HEK293 (cell line): Measurements from ENCODE around the gene ESR2.

Source experiments
- CTCF ChIA-PET: fragments of 350-600 bp; formaldehyde crosslinking; extraction: SDS; loops from one replicate; lab custom pipeline; 2021; ENCODE audit warnings: antibody characterized with exemption; lab: Yijun Ruan, JAX
- POLR2A ChIA-PET: fragments of 300-600 bp; formaldehyde crosslinking; extraction: SDS; loops from one replicate; lab custom pipeline; 2020; ENCODE audit warnings: antibody characterized with exemption, inconsistent platforms; lab: Yijun Ruan, JAX
- H3K27ac ChIP-seq: fragments of 200-500 bp; sonication (Bioruptor generic); 2 replicates; pipeline ENCODE4 v1.5.1; 2014; ENCODE audit warnings: low read depth, low read length, control low read depth, inconsistent platforms; ENCODE audit errors: extremely low read depth
- H3K36me3 ChIP-seq, 2 experiments: fragments of 200-500 bp in 1 of 2; sonication (Bioruptor generic) in 1 of 2; 1 replicate in 1 of 2; 2 replicates in 1 of 2; pipeline ENCODE4 v1.5.1; 2014 to 2017; ENCODE audit warnings: inconsistent platforms in 2 of 2, low read length in 2 of 2; ENCODE audit not compliant: control insufficient read depth in 2 of 2, insufficient read depth in 1 of 2
- H3K4me1 ChIP-seq: fragments of 200-500 bp; sonication (Bioruptor generic); 2 replicates; pipeline ENCODE4 v1.5.1; 2014; ENCODE audit warnings: mild to moderate bottlenecking, low read length, inconsistent platforms; ENCODE audit not compliant: control insufficient read depth, insufficient read depth
- H3K4me3 ChIP-seq: 2 replicates; pipeline ENCODE4 v1.5.1; 2011; ENCODE audit warnings: low read depth, mild to moderate bottlenecking, control low read depth, low read length, moderate library complexity
- H3K9me3 ChIP-seq: fragments of 200-500 bp; sonication (Bioruptor generic); 2 replicates; pipeline ENCODE4 v1.5.1; 2014; ENCODE audit warnings: low read depth, low read length, inconsistent platforms; ENCODE audit not compliant: control insufficient read depth, insufficient read depth
- BCL11A ChIP-seq: fragments of 450-650 bp; formaldehyde crosslinking; IDR thresholded peaks from 2 replicates; pipeline ENCODE4 v1.5.1; 2016; ENCODE audit warnings: low read depth, missing biosample characterization, missing genetic modification characterization
- HOXD13 ChIP-seq: sonication (generic); formaldehyde crosslinking; IDR thresholded peaks from 2 replicates; pipeline ENCODE4 v1.8.0; 2022; ENCODE audit warnings: missing genetic modification reagents, borderline replicate concordance
- KLF1 ChIP-seq: fragments of 450-650 bp; formaldehyde crosslinking; IDR thresholded peaks from 2 replicates; pipeline ENCODE4 v1.5.1; 2016; ENCODE audit warnings: missing biosample characterization, missing genetic modification characterization
- PBX3 ChIP-seq: sonication (generic); formaldehyde crosslinking; IDR thresholded peaks from 2 replicates; pipeline ENCODE4 v1.8.1; 2022; ENCODE audit warnings: mild to moderate bottlenecking, moderate library complexity, missing genetic modification reagents
- PRDM4 ChIP-seq: fragments of 450-650 bp; formaldehyde crosslinking; IDR thresholded peaks from 2 replicates; pipeline ENCODE4 v1.5.1; 2017; ENCODE audit warnings: missing biosample characterization, missing genetic modification characterization
- REST ChIP-seq: fragments of 450-650 bp; formaldehyde crosslinking; IDR thresholded peaks from 2 replicates; pipeline ENCODE4 v1.5.1; 2016; ENCODE audit warnings: missing biosample characterization, missing genetic modification characterization
- SALL2 ChIP-seq: fragments of 450-650 bp; formaldehyde crosslinking; IDR thresholded peaks from 2 replicates; pipeline ENCODE4 v1.5.0; 2017; ENCODE audit warnings: missing biosample characterization, mild to moderate bottlenecking, missing genetic modification characterization, borderline replicate concordance
- TCF7L2 ChIP-seq: IDR thresholded peaks from 2 replicates; pipeline ENCODE4 v1.6.1; 2011; ENCODE audit warnings: low read depth, mild to moderate bottlenecking, inconsistent platforms, low read length, moderate library complexity, borderline replicate concordance
- ZBTB21 ChIP-seq: fragments of 450-650 bp; formaldehyde crosslinking; IDR thresholded peaks from 2 replicates; pipeline ENCODE4 v1.5.1; 2017; ENCODE audit warnings: missing biosample characterization, missing genetic modification characterization
- ZFP3 ChIP-seq: fragments of 450-650 bp; formaldehyde crosslinking; IDR thresholded peaks from 2 replicates; pipeline ENCODE4 v1.5.1; 2016; ENCODE audit warnings: low read depth, missing biosample characterization, missing genetic modification characterization
- ZIC2 ChIP-seq: fragments of 450-650 bp; formaldehyde crosslinking; IDR thresholded peaks from 2 replicates; pipeline ENCODE4 v1.5.1; 2016; ENCODE audit warnings: missing biosample characterization, missing genetic modification characterization
- ZNF18 ChIP-seq: fragments of 450-650 bp; formaldehyde crosslinking; IDR thresholded peaks from 2 replicates; pipeline ENCODE4 v1.5.1; 2016; ENCODE audit warnings: missing biosample characterization, missing genetic modification characterization
- ZNF239 ChIP-seq: fragments of 450-650 bp; formaldehyde crosslinking; IDR thresholded peaks from 2 replicates; pipeline ENCODE4 v1.5.1; 2016; ENCODE audit warnings: missing biosample characterization, missing genetic modification characterization
- ZNF302 ChIP-seq: fragments of 450-650 bp; formaldehyde crosslinking; IDR thresholded peaks from 2 replicates; pipeline ENCODE4 v1.5.1; 2016; ENCODE audit warnings: missing biosample characterization, missing genetic modification characterization, low read depth
- ZNF398 ChIP-seq: fragments of 450-650 bp; formaldehyde crosslinking; IDR thresholded peaks from 2 replicates; pipeline ENCODE4 v1.5.1; 2017; ENCODE audit warnings: missing biosample characterization, missing genetic modification characterization
- ZNF433 ChIP-seq: fragments of 450-650 bp; formaldehyde crosslinking; IDR thresholded peaks from 2 replicates; pipeline ENCODE4 v1.5.1; 2016; ENCODE audit warnings: missing biosample characterization, missing genetic modification characterization, low read depth
- ZNF48 ChIP-seq: fragments of 450-650 bp; formaldehyde crosslinking; IDR thresholded peaks from 2 replicates; pipeline ENCODE4 v1.5.1; 2016; ENCODE audit warnings: missing biosample characterization, missing genetic modification characterization
- ZNF513 ChIP-seq: fragments of 450-650 bp; IDR thresholded peaks from 2 replicates; pipeline ENCODE4 v1.5.1; 2018; ENCODE audit warnings: missing biosample characterization, missing genetic modification characterization
- ZNF529 ChIP-seq: fragments of 450-650 bp; formaldehyde crosslinking; IDR thresholded peaks from 2 replicates; pipeline ENCODE4 v1.5.1; 2017; ENCODE audit warnings: missing genetic modification characterization, missing biosample characterization; ENCODE audit not compliant: insufficient replicate concordance
- ZNF585B ChIP-seq: fragments of 450-650 bp; formaldehyde crosslinking; IDR thresholded peaks from 2 replicates; pipeline ENCODE4 v1.5.1; 2016; ENCODE audit warnings: missing biosample characterization, missing genetic modification characterization
- ZNF654 ChIP-seq: fragments of 450-650 bp; formaldehyde crosslinking; IDR thresholded peaks from 2 replicates; pipeline ENCODE4 v1.5.1; 2016; ENCODE audit warnings: low read depth, missing biosample characterization, missing genetic modification characterization
- ZNF677 ChIP-seq: fragments of 450-650 bp; IDR thresholded peaks from 2 replicates; pipeline ENCODE4 v1.5.0; 2018; ENCODE audit warnings: missing biosample characterization, mild to moderate bottlenecking, missing genetic modification characterization, moderate library complexity
- ZNF707 ChIP-seq: fragments of 450-650 bp; formaldehyde crosslinking; IDR thresholded peaks from 2 replicates; pipeline ENCODE4 v1.5.1; 2016; ENCODE audit warnings: missing biosample characterization, missing genetic modification characterization
- ZNF776 ChIP-seq: fragments of 450-650 bp; formaldehyde crosslinking; IDR thresholded peaks from 2 replicates; pipeline ENCODE4 v1.5.0; 2017; ENCODE audit warnings: missing biosample characterization, missing genetic modification characterization, borderline replicate concordance
- ZNF843 ChIP-seq: fragments of 450-650 bp; formaldehyde crosslinking; IDR thresholded peaks from 2 replicates; pipeline ENCODE4 v1.5.1; 2016; ENCODE audit warnings: missing biosample characterization, missing genetic modification characterization

ESR2 gene

GRCh38 chr14:64217834-64218233, 76.3 kb downstream of the ESR2 start:
- POLR2A ChIA-PET: no interaction called here
- Histone ChIP-seq H3K9me3 (no peaks in the 10 kb centered on the region), H3K4me1 (no peaks in the 10 kb centered on the region), H3K4me3 (no peak overlapping the region), H3K36me3 (peaks cover 0 to 79% of the 10 kb centered on the region in 2 experiments; a peak in 2 of 3 replicates), H3K27ac (no peak overlapping the region)
- CTCF ChIA-PET: no interaction called here
- TF ChIP-seq ZFP3 (tag by site-specific recombination): no peak
- TF ChIP-seq ZNF239 (tag by site-specific recombination): no peak
- no peak for TF ChIP-seq ZNF398
- no peak for TF ChIP-seq ZNF654 (tag by site-specific recombination)
- TF ChIP-seq ZNF707: no peak
- TF ChIP-seq ZNF585B: no peak
- no peak for TF ChIP-seq HOXD13
- no peak for TF ChIP-seq BCL11A (tag by site-specific recombination)
- TF ChIP-seq ZNF302 (tag by site-specific recombination): no peak
- TF ChIP-seq REST (tag by site-specific recombination): no peak
- TF ChIP-seq ZNF677 (tag by site-specific recombination): no peak
- TF ChIP-seq SALL2 (tag by site-specific recombination): no peak
- TF ChIP-seq ZIC2: no peak
- no peak for TF ChIP-seq ZNF48
- TF ChIP-seq ZNF776: no peak
- no peak for TF ChIP-seq ZBTB21 (tag by site-specific recombination)
- TF ChIP-seq ZNF843 (tag by site-specific recombination): no peak
- TF ChIP-seq TCF7L2: no peak

- Histone ChIP-seq H3K4me3 (no peak overlapping the region), H3K9me3 (no peaks in the 10 kb centered on the region), H3K27ac (no peak overlapping the region), H3K4me1 (no peaks in the 10 kb centered on the region), H3K36me3 (peaks cover 0 to 82% of the 10 kb centered on the region in 2 experiments; a peak in 2 of 3 replicates)
- ChIA-PET POLR2A (no interaction called here), CTCF (interaction anchor here (0.7 kb wide), 1 partner anchor 13 kb away, joined by 5 read pairs; no protein-coding TSS in a partner anchor)
- TF ChIP-seq PBX3 (CRISPR knock-in tag): no peak
- TF ChIP-seq PRDM4 (tag by site-specific recombination): no peak
- TF ChIP-seq KLF1 (tag by site-specific recombination): no peak
- no peak for TF ChIP-seq ZNF18 (tag by site-specific recombination)
- no peak for TF ChIP-seq ZNF433
- TF ChIP-seq ZNF529 (tag by site-specific recombination): no peak
- TF ChIP-seq ZNF513 (tag by site-specific recombination): no peak
Measured at GRCh38 chr14:64217308-64217707, 76.9 kb downstream of the ESR2 start.
